Erythroblast (primary cell): ENCODE data around the gene IL26.

Experiments used
- GATA1 ChIP-seq: IDR thresholded peaks from 2 replicates; pipeline ENCODE4 v1.6.1; 2011; ENCODE audit warnings: low read depth, mild to moderate bottlenecking, control low read depth, low read length, moderate library complexity
- POLR2A ChIP-seq: IDR thresholded peaks from 2 replicates; pipeline ENCODE4 v1.6.1; 2011; ENCODE audit warnings: mild to moderate bottlenecking, low read length

- no peak for TF ChIP-seq POLR2A
- TF ChIP-seq GATA1, result no peak
These were observed 51.8 kb downstream of the IL26 start for GRCh38 chr12:68173792-68174191.
